PFSK-1 (cell line): ENCODE measurements around the gene UBALD2.

Experiments used
- TAF1 ChIP-seq: IDR thresholded peaks from 2 replicates; pipeline ENCODE4 v1.6.1; 2012; ENCODE audit warnings: low read length, control low read depth, borderline replicate concordance; ENCODE audit not compliant: insufficient read depth
- TF ChIP-seq, protein P1 (sequence below), 2 experiments: IDR thresholded peaks; 2 replicates each; pipeline versions ENCODE4 v1.6.1 to v1.8.0; 2011 to 2012; ENCODE audit warnings: low read depth in 2 of 2, low read length in 2 of 2, control low read depth in 1 of 2, inconsistent platforms in 1 of 2, mild to moderate bottlenecking in 1 of 2, moderate library complexity in 1 of 2; ENCODE audit not compliant: insufficient read depth in 1 of 2

DNA sequence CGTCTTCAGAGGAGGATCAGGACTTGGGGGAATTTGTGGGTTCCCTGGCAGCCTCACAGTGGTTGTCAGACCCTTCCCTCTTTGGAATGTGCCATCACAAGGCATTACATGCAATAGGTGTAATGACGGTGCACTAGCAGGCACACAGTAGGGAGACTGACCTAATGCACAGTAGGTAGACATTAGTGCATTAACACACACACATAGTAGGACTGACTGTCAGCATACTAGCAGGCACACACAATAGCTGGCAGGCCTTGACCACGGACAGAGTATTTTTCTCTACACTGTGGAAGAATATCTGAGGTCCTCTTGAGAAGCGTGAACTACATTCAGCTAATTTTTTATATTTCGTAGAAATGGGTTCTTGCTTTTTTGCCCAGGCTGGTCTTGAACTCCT is 10.9 kb upstream of the UBALD2 start:
- no peak for TF ChIP-seq TAF1
- TF ChIP-seq, protein P1, sequence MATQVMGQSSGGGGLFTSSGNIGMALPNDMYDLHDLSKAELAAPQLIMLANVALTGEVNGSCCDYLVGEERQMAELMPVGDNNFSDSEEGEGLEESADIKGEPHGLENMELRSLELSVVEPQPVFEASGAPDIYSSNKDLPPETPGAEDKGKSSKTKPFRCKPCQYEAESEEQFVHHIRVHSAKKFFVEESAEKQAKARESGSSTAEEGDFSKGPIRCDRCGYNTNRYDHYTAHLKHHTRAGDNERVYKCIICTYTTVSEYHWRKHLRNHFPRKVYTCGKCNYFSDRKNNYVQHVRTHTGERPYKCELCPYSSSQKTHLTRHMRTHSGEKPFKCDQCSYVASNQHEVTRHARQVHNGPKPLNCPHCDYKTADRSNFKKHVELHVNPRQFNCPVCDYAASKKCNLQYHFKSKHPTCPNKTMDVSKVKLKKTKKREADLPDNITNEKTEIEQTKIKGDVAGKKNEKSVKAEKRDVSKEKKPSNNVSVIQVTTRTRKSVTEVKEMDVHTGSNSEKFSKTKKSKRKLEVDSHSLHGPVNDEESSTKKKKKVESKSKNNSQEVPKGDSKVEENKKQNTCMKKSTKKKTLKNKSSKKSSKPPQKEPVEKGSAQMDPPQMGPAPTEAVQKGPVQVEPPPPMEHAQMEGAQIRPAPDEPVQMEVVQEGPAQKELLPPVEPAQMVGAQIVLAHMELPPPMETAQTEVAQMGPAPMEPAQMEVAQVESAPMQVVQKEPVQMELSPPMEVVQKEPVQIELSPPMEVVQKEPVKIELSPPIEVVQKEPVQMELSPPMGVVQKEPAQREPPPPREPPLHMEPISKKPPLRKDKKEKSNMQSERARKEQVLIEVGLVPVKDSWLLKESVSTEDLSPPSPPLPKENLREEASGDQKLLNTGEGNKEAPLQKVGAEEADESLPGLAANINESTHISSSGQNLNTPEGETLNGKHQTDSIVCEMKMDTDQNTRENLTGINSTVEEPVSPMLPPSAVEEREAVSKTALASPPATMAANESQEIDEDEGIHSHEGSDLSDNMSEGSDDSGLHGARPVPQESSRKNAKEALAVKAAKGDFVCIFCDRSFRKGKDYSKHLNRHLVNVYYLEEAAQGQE (IDR thresholded peaks at IDR 0.05; ENCODE audit: insufficient read depth in 1 of 2, low read depth in 2 of 2, low read length in 2 of 2), result no peak
